GM18498 (cell line): Measurements from ENCODE around the gene LAPTM4A.
"Not testable (repeated sequence)": the region's sequence is repeated elsewhere in the genome, so short reads cannot be mapped to it uniquely, and the experiment has no call there.

ENCODE experiments used
- ATAC-seq: cut with Tn5 transposase; IDR thresholded peaks from one replicate; pipeline ENCODE4 v1.9.1; 2021; ENCODE audit warnings: mild to moderate bottlenecking, moderate library complexity; ENCODE audit not compliant: unreplicated experiment

The LAPTM4A gene

DNA sequence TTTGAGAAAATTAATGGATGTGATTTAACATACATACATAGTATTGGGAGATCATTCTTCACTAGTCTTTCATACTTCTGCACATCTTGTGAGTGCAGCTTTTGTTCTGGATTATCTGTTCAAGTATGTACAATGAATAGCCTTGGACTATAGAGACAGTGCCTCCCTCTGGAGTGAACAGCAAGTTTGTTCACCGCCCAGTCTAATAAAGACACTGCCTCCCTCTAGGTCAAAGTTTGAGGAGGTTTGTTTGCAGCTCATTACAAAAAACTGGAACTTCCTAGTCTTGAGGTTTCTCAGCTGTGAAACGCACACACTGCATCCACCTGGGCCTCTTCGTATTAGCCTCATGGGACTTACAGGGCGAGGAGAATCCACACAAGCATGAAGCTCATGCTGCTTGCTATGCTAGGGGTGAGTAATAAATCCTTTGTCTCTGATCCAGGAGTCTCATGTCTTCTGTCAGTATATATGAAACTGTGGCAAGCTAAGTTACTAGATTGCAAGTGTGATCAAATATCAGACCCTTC, 26.0 kb upstream of the LAPTM4A start:
- no peak for ATAC-seq

DNA sequence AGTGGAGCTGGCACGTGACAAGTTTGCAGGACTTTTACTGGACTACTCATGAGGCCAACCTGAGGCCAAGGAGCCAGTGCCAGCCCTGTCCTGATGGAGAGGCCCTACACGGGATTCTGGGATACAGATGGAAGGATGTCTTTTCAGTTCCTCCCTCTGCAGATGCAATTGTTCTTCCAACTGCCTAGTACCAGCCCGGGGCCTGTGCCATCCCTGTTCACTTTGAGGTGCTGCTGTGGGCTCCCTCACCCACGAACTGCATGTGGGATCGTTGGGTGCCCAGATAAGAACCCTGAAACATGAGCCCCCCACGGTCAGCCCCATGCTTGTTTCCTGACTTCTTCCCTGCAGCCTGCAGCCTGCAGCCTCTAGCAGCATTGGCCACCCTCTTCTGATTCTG, 25.3 kb upstream of the LAPTM4A start:
- ATAC-seq: no peak

DNA sequence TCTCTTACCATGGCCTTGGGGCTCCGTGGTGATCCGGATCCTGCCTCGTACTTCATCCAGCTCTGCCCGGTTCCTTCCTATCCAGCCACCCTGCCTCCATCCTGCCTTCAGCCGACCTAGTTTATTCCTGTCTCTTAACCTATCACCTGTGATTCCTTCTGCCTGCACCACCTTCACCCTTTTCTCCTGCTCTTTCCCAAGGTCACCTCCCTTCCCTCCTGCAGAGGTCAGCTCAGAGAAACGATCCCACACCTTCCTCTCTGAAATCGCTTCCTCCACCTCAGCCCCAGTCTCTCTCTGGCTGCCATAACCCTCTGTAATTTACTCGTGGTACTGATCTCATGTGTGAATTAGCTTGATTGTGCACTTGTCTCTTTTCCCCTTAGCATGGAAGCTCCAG, 23.5 kb upstream of the LAPTM4A start:
- ATAC-seq: no peak

DNA sequence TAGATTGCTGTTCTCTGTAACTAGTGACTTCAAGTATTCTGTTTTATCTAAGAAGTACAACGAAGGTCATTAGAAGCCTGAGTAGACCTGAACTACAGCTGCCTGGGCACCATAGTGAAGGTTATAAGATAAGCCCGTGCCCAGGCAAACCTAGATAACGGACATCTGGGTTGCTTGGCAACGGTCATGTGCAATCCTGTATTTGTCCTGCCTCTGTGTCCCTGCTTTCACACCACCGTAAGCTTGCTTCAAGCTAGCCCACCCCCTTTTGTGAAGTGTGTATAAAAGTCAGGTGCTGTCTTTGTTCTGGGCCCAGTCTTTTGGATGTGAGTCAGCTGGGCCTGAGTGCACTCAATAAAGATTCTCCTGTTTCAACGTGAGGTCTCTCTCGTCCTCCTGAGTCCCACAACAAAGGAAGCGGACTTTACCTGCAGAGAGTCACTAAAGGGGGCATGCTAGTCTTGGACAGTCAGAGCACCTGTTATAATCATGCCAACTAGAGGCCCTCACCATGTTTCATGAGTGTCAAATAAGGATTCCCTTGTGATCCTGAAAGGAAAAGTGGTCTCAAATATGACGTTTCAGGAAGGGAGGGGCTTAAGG, 22.7 kb upstream of the LAPTM4A start:
- ATAC-seq: not testable (repeated sequence)

DNA sequence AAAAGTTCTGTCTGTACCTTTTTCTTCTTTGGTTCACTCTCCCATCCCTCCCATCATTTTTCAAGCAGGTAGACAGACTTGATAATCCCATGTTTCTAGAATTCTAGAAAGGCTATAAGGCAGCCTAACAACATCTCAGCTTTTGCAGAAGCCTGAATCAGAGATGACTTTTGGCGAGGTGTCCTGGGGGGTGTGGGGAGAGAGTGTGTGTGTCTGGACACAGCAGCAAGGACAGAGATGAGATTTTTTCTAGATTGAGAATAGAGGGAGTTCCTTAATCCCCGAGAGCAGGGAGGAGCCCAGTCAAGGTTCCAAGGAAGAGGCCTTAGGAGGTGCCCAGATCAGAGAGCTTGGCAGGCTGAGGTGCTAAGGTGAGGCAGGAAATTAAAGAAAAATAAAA, 22.0 kb upstream of the LAPTM4A start:
- ATAC-seq: no peak

DNA sequence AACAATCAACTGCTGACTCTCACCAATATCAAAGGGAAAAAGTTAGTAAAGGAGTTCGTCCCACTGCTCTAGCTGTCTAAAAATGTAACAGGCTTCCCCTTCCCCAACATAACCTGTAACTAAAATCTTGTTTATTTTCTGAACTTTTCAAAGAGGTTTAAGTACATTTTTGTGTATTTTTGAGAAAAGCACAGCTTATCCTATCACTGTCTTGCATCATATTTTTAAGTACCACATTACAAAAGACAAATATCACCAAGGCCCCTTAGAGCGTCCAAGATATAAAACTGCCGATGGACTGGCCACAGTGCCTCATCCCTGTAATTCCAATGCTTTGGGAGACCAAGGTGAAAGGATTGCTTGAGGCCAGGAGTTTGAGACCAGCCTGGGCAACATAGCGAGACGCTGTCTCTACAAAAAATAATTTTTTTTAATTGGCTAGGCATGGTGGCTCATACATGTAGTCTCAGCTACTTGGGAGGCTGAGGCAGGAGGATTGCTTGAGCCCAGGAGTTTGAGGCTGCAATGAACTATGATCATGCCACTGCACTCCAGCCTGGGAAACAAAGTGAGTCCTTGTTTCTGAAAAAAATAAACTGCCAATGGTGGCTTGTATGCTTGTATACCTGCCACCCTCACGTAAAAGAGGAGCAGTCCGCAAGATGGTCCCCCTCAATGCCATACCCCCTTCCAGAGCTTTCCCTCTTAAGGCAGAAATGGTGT, 21.2 kb upstream of the LAPTM4A start:
- no peak for ATAC-seq

DNA sequence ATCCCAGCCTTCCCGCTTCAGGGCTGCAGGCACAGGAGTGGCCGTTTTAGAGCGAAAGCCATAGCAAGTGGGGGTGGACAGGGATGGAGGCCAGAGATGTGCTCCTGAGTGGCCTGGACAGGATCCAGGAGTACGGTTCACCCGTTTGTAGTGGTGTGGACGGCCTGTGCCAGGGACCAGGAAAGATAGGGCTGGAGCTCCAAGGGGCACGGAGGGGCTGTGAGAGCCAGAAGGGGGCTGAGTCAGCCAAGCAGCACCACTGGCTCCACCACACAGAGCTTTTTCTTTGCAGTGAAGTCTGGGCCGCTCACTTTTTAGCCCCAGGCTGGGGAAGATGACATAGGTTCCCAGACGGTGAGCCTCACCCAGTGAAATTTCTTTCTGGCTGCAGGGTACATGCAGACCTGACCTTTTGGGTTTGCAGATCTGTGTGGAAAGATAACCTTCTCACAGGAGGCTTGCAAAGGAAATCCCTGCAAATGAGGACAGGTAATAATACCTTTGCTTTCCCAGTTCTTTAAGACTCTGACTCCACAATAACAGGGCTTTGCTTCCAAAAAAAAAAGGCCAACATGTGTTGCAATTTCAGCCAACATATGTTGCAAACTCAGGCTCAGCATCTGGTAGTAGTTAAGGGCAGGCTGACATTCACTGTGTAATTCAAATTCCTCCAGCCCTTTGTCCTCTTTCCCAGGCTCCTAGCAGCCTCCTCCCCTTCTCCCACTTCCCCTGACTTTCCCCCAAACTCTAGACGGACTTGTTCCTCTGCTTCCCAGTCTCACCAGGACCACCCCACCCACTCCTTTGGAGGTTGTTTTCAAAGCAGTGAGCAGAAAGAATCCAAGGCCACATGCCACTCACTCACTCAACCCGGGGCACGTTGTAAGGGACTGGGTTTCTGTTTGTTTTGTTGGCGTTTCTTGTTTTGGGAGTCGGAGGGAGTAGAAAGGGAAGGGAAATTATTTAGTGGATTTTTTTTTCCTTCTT, 20.3 kb upstream of the LAPTM4A start:
- no peak for ATAC-seq

DNA sequence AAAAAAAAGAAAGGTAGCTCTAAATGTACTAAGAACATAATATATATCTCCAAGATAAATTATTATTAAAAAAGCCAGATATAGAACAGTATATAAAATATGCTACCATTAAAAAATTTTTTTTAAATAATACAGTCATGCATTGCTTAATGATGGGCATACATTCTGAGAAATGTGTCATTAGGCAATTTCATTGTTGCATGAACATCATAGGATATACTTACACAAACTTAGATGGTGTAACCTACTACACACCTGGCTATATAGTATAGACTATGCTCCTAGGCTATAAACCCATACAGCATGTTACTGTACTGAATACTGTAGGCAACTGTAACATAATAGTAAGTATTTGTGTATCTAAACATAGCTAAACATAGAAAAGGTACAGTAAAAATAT, 18.3 kb upstream of the LAPTM4A start:
- ATAC-seq: no peak

DNA sequence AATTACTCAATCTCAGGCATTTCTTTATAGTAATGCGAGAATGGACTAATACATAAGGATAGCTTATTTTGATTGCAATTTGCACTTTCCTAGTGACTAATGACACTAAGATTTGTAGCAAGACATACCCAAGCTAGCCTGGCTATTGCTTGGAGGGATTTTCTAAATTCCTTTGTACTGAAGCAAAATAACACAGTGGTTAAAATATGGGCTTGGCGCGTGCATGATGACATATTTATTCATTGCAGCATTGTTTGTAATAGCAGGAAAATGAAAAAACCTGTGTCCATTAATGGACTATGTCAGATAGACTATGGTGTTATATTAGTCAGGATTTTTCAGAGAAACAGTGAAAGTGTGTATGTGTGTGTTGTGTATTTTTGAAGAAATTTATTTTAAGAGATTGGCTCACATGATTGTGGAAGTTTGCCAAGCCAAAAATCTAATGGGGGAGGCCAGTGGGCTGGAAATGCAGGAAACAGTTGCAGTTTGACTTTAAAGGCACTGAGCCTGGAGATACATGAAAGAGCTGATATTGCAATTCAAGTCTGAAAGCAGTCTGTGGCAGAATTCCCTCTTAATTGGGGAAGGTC, 16.7 kb upstream of the LAPTM4A start:
- no peak for ATAC-seq

DNA sequence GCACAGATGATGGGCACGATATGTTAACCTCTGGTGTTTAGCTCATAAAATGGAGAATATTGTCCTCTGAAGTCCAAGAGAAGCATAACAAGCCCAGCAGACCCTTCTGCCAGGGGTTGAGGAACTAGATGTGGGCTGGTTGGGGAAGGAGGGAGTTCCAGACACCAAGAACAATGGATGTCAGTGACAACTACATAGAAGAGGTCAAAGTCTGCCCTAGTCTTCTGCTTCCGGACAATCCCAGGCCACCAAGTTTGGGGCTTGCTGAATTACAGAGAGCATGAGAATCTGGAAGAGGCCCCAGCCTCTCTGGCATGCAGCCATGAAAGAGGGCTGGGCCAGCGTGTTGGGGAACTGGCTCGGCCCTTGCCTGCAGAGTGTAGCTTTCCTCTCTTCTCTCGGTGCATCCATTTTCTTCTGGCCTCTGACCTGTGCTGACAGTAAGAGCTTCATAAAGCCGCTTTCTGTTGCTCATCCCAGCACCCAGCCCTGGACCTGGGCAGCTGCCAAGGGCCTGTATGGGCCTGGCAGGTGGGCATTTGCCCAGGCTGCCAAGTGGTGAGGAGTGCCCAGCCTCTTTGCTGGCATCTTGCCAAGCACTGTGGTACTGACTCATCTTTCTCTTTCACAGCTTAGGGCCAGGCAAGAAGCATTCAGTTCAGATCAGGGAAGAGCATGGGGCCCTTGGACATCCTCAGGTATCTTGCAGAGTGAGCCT, 14.6 kb upstream of the LAPTM4A start:
- no peak for ATAC-seq

DNA sequence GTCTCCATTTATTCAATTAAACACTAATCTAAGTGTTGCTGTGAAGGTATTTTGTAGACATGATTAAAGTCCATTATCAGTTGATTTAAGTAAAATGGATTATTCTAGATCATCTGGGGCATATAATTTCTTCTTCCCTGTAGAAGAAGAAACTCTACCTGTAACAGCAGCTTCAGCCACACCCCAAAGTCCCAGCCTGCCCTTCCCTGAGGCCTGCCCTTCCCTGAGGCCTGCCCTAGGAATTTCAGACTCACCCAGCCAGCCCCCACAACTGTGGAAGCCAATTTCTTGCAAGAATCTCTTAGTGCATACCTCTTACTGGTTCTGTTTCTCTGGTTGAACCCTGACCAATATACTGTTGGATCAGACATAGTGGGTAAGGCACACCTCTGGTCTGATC, 13.4 kb upstream of the LAPTM4A start:
- no peak for ATAC-seq

DNA sequence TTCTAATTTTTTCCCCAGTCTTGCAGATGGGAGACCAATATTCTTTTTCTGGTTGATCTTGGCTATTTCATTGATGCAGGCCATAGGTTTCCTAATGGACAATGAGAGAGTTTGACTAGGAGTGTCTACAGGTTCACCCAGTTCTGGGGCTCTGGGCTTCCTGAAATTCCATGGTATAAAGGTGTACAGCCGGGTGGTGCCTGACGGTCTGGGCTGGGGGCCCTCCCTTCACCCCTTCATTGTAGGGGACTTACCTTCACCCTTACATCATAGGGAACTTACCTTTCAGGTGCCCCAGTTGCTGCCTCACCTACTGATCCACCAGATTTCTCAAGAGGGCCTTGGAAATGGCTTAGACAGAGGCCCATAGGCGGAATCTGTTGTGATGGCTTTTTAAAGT, 13.0 kb upstream of the LAPTM4A start:
- ATAC-seq: no peak

DNA sequence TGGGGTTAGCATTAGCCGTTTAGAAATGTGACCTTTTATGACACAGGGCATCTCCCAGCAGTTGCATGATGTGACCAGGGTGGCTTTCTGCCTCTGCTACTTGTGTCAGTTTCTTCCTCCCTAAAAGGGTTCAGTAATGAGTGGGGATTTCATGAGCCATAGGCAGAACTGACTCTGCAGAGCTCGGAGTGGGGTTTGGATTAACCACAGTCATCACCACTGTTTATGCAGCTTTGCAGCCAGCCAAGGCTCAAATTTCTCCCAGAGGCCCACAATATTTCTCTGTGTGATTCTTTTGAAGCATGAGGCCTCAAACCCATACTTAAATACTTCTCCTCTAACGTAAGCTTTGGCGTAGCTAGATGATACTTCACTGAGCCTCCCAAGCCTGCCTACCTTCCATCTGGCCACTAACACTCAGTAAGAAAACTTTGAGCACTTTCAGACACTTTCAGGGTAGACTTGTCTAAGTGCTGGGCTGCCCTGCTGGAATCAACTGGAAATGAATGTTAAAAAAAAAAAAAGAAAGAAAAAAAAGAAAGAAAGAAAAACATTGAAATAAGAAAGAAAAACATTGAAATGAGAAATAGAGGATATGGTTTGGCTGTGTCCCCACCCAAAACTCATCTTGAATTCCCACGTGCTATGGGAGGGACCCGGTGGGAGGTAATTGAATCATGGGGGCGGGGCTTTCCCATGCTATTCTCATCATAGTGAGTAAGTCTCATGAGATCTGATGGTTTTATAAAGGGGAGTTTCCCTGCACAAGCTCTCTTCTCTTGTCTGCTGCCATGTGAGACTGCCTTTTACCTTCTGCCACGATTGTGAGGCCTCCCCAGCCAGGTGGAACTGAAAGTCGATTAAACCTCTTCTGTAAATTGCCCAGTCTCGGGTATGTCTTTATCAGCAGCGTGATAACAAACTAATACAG, 11.5 kb upstream of the LAPTM4A start:
- no peak for ATAC-seq

DNA sequence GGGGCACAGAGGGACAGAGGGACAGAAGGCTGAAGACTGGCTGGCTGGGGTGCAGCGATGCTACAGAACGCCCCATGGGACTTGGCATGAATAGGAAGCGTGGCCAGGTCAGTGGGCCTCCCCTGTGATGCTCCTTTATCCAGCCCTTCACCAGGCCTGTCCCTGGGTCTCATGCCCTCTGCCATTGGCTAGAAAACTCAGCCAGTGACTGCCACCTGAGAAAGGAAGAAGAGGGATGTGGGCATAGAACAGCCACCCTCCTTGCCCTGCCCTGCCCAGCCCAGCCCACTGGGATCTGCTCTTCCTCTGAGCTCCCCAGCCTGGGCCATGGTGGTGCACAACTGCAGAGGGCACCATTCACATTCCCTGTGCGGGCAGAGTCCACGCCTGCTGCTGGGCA, 10.5 kb upstream of the LAPTM4A start:
- no peak for ATAC-seq

DNA sequence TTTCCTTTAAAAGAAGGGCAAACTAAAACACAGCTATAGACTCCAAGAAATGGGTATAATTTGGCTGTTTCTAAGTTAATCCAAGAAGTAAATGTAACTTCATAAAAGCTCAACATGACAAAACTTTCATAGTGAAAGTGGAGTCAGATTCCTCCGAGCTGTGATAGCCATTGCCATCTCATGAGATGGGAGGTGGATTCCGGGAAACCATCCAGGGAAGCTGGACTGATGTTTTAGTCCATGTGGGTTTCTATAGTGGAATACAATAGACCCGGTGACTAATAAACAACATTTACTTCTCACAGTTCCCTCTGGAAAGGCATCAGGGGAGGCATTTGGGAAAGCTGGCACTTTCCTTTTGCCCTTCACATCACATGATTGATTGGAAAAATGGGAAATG, 10.0 kb upstream of the LAPTM4A start:
- no peak for ATAC-seq

DNA sequence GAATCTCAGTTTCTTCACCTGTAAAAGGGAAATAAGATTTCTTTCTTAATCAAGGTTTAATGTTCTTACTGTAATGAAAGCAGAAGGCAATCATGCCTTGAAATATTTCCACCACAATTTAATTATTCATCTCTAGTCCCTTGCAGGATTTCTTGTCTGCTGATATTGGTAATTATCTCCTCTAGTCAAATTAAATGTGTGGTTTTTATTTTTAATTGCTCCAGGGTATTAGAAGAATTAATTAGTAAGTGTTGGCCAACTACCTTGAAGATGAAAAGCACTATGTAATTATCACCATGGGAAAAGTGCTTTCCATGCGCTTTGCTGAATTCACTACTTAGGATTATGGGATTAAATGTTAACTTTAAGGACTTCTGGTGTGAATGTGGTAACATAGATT, 8.7 kb upstream of the LAPTM4A start:
- ATAC-seq: no peak

DNA sequence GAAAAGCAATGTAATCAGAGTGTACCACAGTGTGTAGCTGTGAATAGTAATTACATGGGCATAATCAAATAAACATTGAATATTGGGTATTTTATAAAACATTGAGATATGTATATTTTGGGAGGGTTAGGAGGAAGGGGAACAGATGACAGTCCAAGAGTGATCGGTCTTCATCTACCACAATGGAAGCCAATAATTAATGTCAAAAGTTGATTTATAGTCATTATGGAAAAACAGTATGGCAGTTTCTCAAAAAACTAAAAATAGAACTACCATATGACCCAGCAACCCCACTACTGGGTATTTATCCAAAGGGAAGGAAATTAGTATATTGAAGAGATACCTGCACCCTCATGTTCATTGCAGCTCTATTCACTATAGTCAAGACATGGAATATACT, 5.8 kb upstream of the LAPTM4A start:
- ATAC-seq: no peak

DNA sequence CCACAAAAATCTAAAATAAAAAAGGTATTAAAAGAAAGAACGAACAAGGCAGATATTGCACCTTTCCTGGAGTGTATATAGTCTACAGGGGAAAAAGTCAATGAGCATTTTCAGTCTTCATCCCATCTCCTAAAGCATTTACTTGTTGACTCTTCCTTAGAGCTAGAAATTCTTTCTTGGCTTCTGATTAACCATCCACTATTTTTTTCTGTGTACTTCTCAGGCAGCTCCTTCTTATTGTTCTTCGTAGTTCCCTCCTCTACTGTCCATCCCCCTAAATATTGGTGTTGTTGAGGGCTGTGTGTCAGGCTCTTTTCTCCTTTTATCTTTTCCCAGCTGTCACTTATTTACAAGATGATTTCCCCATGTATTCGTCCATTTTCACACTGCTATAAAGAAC, 3.5 kb upstream of the LAPTM4A start:
- no peak for ATAC-seq

DNA sequence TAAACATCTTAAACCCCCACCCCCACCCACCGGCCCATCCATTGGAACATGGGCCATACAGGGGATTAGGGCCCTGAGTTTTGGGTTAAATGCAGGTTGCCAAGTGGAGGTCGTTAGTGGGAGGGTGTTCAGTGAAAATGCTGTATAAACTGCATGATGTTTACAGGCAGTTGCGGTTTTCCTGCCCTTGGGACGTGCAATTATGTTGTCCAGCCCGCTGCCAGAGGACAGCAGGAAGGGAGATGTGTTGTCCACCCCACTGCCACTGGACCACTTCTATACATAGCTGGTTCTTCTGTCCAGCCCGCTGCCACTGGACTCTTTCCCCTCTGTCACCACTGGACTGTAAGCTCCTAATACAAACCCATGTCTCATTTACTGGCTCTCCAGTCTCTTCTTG, 2.7 kb upstream of the LAPTM4A start:
- no peak for ATAC-seq
